Hypothalamus (tissue), 51 donors: Measurements from ENCODE around the gene RALGPS2.

Experiments used
- DNase-seq, 51 donors: peaks; one replicate each; lab custom pipeline; 2025; lab: John Stamatoyannopoulos, UW

RALGPS2 gene

GRCh38 chr1:178912597-178912996 is 187.6 kb downstream of the RALGPS2 start:
- no peak for DNase-seq

- no peak for DNase-seq
Observed at GRCh38 chr1:178916448-178917174, 191.6 kb downstream of the RALGPS2 start.

- DNase-seq, result no peak
Observed at GRCh38 chr1:178918308-178918707, 193.3 kb downstream of the RALGPS2 start.

- DNase-seq, result no peak
Observed at GRCh38 chr1:178918955-178919354, 193.9 kb downstream of the RALGPS2 start.

GRCh38 chr1:178919581-178919980 is 194.5 kb downstream of the RALGPS2 start:
- no peak for DNase-seq

GRCh38 chr1:178921499-178921898 is 196.5 kb downstream of the RALGPS2 start:
- DNase-seq, result no peak

GRCh38 chr1:178923512-178923911 is 198.5 kb downstream of the RALGPS2 start:
- no peak for DNase-seq

GRCh38 chr1:178926046-178926445 is 201.0 kb downstream of the RALGPS2 start:
- DNase-seq, result no peak

GRCh38 chr1:178927003-178927402 is 202.0 kb downstream of the RALGPS2 start:
- no peak for DNase-seq

- no peak for DNase-seq
Observed at GRCh38 chr1:178928041-178928440, 203.0 kb downstream of the RALGPS2 start.

GRCh38 chr1:178928976-178929375 is 203.9 kb downstream of the RALGPS2 start:
- DNase-seq, result no peak

GRCh38 chr1:178931858-178932551 is 207.0 kb downstream of the RALGPS2 start:
- peak in 10 of 51 donors; percentile 4 to 60 (median 19) for DNase-seq

- no peak for DNase-seq
Observed at GRCh38 chr1:178932552-178932906, 207.5 kb downstream of the RALGPS2 start.

GRCh38 chr1:178933105-178933561 is 208.1 kb downstream of the RALGPS2 start:
- no peak for DNase-seq

- no peak for DNase-seq
Observed at GRCh38 chr1:178933709-178934490, 208.9 kb downstream of the RALGPS2 start.

GRCh38 chr1:178934546-178934945 is 209.5 kb downstream of the RALGPS2 start:
- no peak for DNase-seq

GRCh38 chr1:178935610-178936009 is 210.6 kb downstream of the RALGPS2 start:
- DNase-seq, result no peak

- DNase-seq, result no peak
Observed at GRCh38 chr1:178937695-178938094, 212.7 kb downstream of the RALGPS2 start.

- DNase-seq, result no peak
Observed at GRCh38 chr1:178938101-178938958, 213.3 kb downstream of the RALGPS2 start.

GRCh38 chr1:178938959-178939317 is 213.9 kb downstream of the RALGPS2 start:
- DNase-seq, result peak in 9 of 51 donors; percentile 13 to 54 (median 34)
